Ascending aorta (tissue), 2 donors: ENCODE data around the gene MKLN1. TPM values are rescaled to one million over a fixed set of nuclear protein-coding genes. Genes with fewer than 3 reads are reported as not detected.

Experiments used
- DNase-seq, 2 donors: peaks; one replicate each; pipeline ENCODE4 v3.0.0-alpha.2; 2019; ENCODE audit warnings: low spot score in 2 of 2
- H3K27ac ChIP-seq, 2 donors: fragments of 200-600 bp; sonication (generic); one replicate each; pipeline ENCODE4 v1.5.1; 2016 to 2017; ENCODE audit warnings: mild to moderate bottlenecking in 1 of 2
- H3K27me3 ChIP-seq: fragments of 200-600 bp; sonication (generic); one replicate; pipeline ENCODE4 v1.5.1; 2017
- H3K36me3 ChIP-seq, 2 donors: fragments of 200-600 bp; sonication (generic); one replicate each; pipeline ENCODE4 v1.5.1; 2016
- H3K4me1 ChIP-seq, 2 donors: fragments of 200-600 bp; sonication (generic); one replicate each; pipeline ENCODE4 v1.5.1; 2016 to 2017; ENCODE audit warnings: mild to moderate bottlenecking in 1 of 2
- H3K4me3 ChIP-seq, 2 donors: fragments of 200-600 bp; sonication (generic); one replicate each; pipeline ENCODE4 v1.5.1; 2016 to 2017; ENCODE audit warnings: mild to moderate bottlenecking in 1 of 2
- H3K9me3 ChIP-seq, 2 donors: fragments of 200-600 bp; sonication (generic); one replicate each; pipeline ENCODE4 v1.5.1; 2016
- CTCF ChIP-seq, 3 experiments: fragments of 200-600 bp in 2 of 3; fragments of 450-650 bp in 1 of 3; sonication (generic) in 2 of 3; IDR thresholded peaks; one replicate each; pipeline ENCODE4 v1.5.1; 2016 to 2019; ENCODE audit warnings: antibody characterized with exemption in 3 of 3, mild to moderate bottlenecking in 1 of 3, moderate library complexity in 1 of 3
- intact Hi-C: fragments of 100-400 bp; cut with DNase I; formaldehyde crosslinking; loops from one replicate; pipeline ENCODE4 v1.15.1; 2023
- total RNA-seq: library from RNA; depleted of rRNA; stranded (reverse); fragments of >200 nt; gene quantifications from one replicate; pipeline ENCODE4 v1.1.0, GENCODE V29; 2016

MKLN1 gene
- total RNA-seq, 1 donor from 2014 or later: 18.0 TPM

GRCh38 chr7:131374821-131375220 is 47.1 kb downstream of the MKLN1 start:
- no peaks in the 10 kb centered on the region for H3K27me3 ChIP-seq
- peaks cover 0 to 3% of the 10 kb centered on the region in 2 donors for H3K36me3 ChIP-seq
- intact Hi-C loops: no loop called here
- H3K4me1 ChIP-seq: peaks cover 0 to 27% of the 10 kb centered on the region in 2 donors
- no peak overlapping the region for H3K4me3 ChIP-seq
- no peaks in the 10 kb centered on the region for H3K9me3 ChIP-seq
- H3K27ac ChIP-seq: no peak overlapping the region
- DNase-seq: no peak
- no peak for TF ChIP-seq CTCF (IDR thresholded peaks at IDR 0.05)

GRCh38 chr7:131381069-131381838 is 53.6 kb downstream of the MKLN1 start:
- Histone ChIP-seq H3K4me1 (peaks cover 0 to 6% of the 10 kb centered on the region in 2 donors), H3K27ac (no peak overlapping the region), H3K36me3 (peaks cover 0 to 3% of the 10 kb centered on the region in 2 donors), H3K4me3 (no peak overlapping the region), H3K9me3 (no peaks in the 10 kb centered on the region), H3K27me3 (no peaks in the 10 kb centered on the region)
- DNase-seq: no peak
- TF ChIP-seq CTCF (IDR thresholded peaks at IDR 0.05): no peak
- intact Hi-C loops: no loop called here

GRCh38 chr7:131383417-131384285 is 56.0 kb downstream of the MKLN1 start:
- TF ChIP-seq CTCF (IDR thresholded peaks at IDR 0.05): no peak
- Histone ChIP-seq H3K4me1 (peaks cover 0 to 6% of the 10 kb centered on the region in 2 donors), H3K27me3 (no peaks in the 10 kb centered on the region), H3K9me3 (no peaks in the 10 kb centered on the region), H3K27ac (no peak overlapping the region), H3K36me3 (no peaks in the 10 kb centered on the region), H3K4me3 (no peak overlapping the region)
- intact Hi-C loops: no loop called here
- no peak for DNase-seq

- intact Hi-C loops: no loop called here
- Histone ChIP-seq H3K36me3 (peaks cover 0 to 4% of the 10 kb centered on the region in 2 donors), H3K4me1 (peaks cover 0 to 6% of the 10 kb centered on the region in 2 donors), H3K4me3 (no peak overlapping the region), H3K9me3 (no peaks in the 10 kb centered on the region), H3K27ac (no peak overlapping the region), H3K27me3 (no peaks in the 10 kb centered on the region)
- TF ChIP-seq CTCF (IDR thresholded peaks at IDR 0.05): no peak
- no peak for DNase-seq
These were observed 56.6 kb downstream of the MKLN1 start for GRCh38 chr7:131384286-131384635.

- H3K36me3 ChIP-seq: peaks cover 0 to 4% of the 10 kb centered on the region in 2 donors
- no peak overlapping the region for H3K4me3 ChIP-seq
- H3K4me1 ChIP-seq: peaks cover 0 to 6% of the 10 kb centered on the region in 2 donors
- no peaks in the 10 kb centered on the region for H3K9me3 ChIP-seq
- no peak overlapping the region for H3K27ac ChIP-seq
- H3K27me3 ChIP-seq: no peaks in the 10 kb centered on the region
- no peak for TF ChIP-seq CTCF (IDR thresholded peaks at IDR 0.05)
- intact Hi-C loops: no loop called here
- DNase-seq: no peak
These were observed 57.4 kb downstream of the MKLN1 start for GRCh38 chr7:131385039-131385605.
